ENCODE results near the gene IL6R.
A peak's percentile ranks its signal among the peaks of the same experiment; 100 is the strongest.
"Not testable (repeated sequence)": the region's sequence is repeated elsewhere in the genome, so short reads cannot be mapped to it uniquely, and the experiment has no call there.

IL6R gene

DNA sequence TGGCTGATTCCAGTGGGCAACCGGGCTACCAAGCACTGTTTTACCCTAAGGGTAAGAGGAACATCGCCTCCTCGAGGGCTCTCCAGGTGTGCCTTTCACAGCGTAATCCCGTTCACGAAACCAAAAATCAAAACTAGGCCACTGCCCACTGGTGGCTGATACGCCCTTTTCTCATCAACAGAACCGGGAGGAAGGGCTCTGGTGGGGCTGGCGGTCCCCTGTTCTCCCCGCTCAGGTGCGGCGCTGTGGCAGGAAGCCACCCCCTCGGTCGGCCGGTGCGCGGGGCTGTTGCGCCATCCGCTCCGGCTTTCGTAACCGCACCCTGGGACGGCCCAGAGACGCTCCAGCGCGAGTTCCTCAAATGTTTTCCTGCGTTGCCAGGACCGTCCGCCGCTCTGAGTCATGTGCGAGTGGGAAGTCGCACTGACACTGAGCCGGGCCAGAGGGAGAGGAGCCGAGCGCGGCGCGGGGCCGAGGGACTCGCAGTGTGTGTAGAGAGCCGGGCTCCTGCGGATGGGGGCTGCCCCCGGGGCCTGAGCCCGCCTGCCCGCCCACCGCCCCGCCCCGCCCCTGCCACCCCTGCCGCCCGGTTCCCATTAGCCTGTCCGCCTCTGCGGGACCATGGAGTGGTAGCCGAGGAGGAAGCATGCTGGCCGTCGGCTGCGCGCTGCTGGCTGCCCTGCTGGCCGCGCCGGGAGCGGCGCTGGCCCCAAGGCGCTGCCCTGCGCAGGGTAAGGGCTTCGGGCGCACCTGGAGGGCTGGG, at the start of gene IL6R:
Gene IL6R, plus strand, starts transcription at position 360 of the 763 bp plus-strand sequence. Its CDS starts 287 bp downstream, at position 647.
- DNase-seq (ENCODE audit: low read depth), result peak; percentile 60

DNA sequence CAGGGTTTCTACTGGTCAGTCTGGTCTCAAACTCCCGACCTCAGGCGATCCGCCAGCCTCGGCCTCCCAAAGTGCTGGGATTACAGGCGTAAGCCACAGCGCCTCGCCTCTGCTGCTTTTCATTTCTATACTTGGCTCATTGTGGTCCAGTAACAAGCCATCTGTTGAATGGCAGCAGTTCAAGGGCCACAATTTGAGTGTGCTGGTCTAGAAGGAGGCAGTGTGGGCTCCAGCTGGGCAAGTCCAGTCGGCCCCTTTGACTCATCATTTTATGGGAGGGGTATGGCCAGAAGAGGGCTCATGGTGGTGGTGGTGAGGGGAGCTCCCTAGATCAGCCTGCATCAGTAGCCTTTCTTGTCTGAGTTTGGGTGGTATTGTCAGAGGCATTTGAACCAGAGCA, 46.6 kb upstream of the IL6R start:
- DNase-seq (ENCODE audit: low read depth), result no peak

DNA sequence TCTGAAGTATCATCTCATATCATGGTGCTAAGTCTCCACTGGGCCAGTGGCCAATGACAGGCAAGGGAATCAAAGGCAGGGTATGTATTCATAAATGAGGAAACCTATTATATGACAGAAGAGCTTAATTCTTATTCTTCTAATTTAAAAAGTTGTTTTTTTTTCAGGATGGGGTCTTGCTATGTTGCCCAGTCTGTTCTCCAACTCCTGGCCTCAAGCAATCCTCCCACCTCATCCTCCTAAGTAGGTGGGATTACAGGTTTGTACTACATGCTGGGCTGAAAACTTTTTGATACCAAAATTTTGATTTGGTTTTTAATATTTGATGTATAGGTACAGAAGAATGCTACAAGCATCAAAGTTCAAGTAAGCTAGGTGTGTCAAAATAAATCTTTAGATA, 44.9 kb upstream of the IL6R start:
- no peak for DNase-seq (ENCODE audit: low read depth)

DNA sequence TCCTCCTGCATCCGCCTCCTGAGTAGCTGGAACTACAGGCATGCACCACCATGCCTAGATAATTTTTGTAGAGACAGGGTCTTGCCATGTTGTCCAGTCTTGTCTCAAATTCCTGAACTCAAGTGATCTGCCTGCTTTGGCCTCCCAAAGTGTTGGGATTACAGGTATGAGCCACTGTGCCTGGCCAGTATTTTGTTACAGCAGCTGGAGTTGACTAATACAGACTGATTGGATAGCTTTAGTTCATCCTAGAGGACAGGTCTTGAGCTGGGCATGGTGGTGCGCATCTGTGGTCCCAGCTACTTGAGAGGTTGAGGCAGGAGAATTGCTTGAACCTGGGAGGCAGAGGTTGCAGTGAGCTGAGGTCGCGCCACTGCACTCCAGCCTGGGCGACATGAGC, 44.3 kb upstream of the IL6R start:
- DNase-seq (ENCODE audit: low read depth), result not testable (repeated sequence)

DNA sequence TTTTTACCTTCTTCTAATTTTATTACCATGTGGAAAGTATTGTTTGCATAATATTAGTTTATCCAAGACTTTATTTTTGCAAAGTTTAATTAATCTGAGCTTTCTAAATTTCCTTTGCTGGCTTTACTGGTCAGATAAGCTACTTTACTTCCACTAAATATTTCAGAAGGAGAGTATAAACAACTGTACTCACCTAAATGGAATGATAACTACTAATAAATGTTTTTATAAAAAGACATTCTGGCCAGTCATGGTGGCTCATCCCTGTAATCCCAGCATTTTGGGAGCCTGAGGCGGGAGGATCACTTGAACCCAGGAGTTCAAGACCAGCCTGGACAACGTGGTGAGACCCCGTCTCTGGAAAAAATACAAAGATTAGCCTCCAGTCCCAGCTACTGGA, 43.8 kb upstream of the IL6R start:
- no peak for DNase-seq (ENCODE audit: low read depth)

DNA sequence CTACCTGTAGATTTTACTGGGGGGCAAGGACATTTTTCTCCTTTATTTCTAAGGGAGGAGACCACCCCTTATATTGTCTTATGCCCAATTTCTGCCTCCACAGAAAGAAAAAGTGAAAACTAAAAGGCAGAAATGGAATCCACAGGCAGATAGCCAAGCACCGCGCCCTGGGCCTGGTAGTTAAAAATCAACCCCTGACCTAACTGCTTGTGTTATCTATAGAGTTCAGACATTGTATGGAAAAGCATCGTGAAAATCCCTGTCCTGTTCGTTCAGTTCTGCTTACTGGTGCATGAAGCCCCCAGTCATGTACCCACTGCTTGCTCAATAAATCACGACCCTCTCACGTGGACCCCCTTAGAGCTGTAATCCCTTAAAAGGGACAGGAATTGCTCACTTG, 33.7 kb upstream of the IL6R start:
- DNase-seq (ENCODE audit: low read depth), result no peak

DNA sequence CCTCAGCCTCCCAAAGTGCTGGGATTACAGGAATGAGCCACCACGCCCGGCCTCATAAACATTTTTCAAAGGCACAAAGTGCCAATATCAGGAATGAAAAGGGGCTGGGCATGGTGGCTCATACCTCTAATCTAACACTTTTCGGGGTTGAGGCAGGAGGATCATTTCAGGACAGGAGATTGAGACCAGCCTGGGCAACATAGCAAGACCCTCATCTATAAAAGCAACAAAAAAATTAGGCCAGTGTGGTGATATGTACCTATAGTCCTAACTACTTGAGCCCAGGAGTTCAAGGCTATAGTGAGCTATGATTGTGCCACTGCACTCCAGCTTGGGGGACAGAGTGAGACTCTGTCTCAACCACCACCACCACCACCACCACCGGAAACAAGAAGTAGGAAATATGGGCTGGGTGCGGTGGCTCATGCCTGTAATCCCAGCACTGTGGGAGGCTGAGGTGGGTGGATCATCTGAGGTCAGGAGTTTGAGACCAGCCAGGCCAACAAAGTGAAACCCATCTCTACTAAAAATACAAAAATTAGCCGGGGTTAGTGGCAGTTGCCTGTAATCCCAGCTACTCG, 31.3 kb upstream of the IL6R start:
- DNase-seq (ENCODE audit: low read depth), result not testable (repeated sequence)

DNA sequence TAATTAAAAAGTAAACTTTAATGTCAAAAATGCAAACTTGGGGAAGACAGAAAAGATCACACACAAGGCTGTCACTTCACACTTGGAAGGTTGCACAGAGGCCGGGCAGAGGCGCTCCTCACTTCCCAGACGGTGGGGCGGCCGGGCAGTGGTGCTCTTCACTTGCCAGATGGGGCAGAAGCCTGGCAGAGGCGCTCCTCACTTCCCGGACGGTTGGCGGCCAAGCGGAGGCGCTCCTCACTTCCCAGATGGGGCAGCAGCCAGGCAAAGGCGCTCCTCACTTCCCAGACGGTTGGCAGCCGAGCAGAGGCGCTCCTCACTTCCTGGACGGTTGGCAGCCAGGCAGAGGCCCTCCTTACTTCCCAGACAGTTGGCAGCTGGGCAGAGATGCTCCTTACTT, 25.8 kb upstream of the IL6R start:
- DNase-seq (ENCODE audit: low read depth), result no peak

DNA sequence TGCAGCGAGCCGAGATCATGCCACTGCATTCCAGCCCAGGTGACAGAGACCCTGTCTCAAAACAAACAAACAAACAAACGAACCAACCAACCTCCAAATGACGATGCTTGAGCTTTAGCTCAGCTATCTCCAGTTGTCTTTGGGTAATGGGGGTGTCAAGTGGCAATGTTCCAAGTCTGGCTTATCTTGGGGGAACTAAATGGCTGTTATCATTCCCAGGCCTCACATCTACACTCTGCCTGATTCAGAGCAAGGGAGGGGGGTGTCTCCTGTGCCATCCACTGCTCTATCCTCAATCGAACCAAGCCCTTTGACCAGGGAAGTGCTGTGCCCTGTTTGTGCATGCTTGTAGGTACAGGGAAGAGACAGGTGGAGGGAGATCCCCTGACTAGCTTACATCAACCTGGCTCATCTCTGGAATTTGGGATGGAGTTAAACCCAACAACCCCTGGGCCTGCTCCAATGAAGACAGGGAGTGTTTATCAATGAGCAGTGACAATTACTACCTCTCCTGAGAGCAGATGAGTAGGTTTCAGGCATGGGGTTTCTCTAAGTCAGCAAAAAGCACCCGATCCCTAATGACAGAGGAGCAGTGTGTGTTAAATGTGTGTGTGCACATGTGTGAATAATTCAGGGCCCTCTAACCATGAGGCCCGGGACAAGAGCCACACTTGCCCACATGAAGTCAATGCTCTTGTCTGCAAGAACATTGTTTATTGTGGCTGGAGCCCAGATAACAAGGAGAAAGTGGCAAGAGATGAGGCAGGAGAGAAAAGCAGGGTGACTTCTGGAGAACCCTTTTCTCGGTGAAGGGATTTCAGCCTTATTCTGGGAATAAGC, 20.3 kb upstream of the IL6R start:
- no peak for DNase-seq (ENCODE audit: low read depth)

DNA sequence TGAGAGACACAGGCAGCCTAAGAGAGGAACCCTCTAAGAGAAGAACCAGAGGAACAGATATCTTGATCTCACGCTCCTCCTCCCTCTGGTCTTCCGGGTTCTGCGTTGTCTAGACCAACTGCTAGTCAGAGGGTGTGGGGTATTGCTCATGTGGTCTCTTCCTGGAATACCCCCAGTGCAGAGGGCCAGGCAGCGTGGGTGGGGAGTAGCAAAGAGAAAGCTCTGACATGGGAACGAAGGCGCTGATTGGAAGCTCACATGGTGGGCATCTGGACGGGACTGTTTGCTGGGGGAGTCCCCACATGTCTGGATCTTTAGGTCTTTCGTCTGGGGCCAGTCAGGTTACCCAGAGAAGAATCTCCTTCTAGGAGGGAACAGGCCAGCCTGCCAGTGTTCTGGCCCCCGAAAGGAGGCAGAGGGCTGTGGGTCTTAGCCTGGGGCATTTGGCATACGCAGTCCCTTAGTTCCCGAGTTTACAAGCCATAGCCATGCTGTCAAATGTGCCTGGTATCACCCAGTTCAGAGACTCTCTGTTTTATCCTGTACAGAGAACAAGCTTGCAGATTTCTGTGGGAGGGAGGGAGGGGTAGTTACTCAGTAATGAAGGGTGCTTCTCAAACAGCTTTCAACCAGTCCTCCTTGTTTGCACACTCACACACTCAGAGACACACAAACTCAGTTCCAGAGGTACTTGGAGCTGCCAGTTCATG, 18.3 kb upstream of the IL6R start:
- peak; percentile 68 for DNase-seq (ENCODE audit: low read depth)

DNA sequence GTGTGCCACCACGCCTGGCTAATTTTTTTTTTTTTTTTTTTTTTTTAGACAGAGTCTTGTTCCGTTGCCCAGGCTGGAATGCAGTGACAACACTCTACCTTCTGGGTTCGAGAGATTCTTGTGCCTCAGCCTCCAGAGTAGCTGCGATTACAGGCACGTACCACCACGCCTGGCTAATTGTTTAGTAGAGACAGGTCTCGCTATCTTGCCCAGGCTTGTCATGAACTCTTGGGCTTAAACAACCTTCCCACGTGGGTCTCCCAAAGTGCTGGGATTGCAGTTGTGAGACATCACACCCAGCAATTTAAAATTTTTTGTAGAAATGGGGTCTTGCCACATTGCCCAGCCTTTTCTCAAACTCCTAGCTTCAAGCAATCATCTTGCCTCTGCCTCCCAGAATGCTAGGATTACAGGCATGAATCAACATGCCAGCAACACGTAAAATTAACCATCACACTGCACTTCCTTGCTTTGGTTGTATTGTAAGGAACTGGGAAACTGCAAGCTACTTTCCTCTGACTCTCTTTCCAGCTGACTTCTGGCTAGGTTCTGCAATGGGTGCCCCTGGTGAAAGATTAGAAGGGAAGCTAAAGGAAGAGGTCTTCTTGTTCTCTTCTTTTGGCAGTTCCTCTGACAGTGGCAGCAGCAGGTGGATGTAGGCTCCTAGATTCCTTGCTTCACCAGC, 13.9 kb upstream of the IL6R start:
- DNase-seq (ENCODE audit: low read depth), result no peak

DNA sequence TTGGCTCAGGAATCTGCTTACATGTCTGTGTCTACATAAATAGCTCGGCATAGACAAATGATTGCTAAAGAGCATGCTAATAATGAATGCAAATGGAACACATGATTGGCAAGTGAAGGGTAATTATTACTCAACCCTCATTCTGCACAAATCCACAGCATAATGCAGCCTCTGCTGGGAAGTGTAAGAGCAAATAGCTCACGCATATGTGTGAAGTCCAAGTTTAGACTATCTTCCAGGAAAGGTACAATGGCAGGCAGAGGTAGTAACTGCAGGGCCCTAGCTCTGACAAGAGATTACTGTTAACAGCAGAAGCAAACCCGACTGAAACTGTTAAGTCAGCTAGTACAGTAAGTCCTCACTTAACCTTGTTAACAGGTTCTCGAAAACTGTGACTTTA, 7.0 kb upstream of the IL6R start:
- DNase-seq (ENCODE audit: low read depth), result no peak

DNA sequence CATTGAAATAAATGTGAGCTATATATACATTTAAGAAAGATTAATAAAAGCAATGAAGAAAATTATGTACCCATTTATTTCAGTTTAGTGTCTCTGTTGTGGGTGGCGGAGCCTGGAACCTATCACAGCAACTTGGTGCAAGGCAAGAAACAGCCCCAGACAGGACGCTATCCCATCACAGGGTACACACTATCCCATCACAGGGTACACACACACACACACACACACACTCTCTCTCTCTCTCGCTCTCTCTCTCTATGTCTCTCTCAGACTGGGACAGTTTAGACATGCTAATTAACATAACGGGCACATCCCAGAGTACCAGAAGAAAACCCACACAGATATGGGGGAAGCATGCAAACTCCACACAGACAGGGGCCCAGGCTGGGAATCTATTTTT, 6.5 kb upstream of the IL6R start:
- DNase-seq (ENCODE audit: low read depth), result no peak

DNA sequence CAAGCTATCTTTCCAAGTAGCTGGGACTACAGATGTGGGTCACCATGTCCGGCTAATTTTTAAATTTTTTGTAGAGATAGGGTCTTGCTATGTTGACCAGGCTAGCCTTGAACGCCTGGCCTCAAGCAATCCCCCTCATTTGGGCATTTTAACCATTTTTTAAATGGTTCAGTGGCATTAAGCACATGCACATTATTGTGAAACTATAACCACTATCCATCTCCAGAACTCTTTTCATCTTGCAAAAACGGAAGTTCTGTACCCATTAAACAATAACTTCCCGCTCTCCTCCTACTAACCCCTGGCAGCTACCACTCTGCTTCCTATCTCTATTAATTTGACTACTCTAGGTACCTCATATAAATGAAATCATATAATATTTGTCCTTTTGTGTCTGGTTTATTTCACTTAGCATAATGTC, 4.8 kb upstream of the IL6R start:
- DNase-seq (ENCODE audit: low read depth), result no peak

DNA sequence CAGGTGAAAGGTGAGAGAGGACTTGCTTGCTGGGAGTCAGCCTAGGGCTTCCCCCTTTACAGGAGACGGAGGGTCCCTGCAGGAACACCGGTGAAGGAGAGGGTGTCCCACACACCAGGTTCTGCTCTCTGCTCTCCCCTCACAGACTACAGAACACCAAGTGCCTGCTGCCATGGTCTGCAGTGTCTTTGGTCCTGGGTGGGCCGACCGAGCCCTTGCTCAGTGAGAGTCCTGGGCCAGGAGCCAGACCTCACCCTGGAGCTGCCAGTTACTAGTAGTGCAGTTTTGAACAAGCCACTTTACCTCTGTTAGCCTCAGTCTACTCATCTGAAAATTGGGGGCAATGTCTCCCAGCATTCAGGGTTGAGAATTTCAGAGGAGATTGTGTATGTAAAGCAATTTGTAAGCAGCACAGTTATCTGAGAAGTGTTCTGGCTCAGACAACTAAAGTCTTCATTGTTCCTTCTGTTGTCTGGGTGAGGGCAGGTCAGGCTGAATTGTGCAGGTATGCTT, 2.7 kb upstream of the IL6R start:
- no peak for DNase-seq (ENCODE audit: low read depth)

DNA sequence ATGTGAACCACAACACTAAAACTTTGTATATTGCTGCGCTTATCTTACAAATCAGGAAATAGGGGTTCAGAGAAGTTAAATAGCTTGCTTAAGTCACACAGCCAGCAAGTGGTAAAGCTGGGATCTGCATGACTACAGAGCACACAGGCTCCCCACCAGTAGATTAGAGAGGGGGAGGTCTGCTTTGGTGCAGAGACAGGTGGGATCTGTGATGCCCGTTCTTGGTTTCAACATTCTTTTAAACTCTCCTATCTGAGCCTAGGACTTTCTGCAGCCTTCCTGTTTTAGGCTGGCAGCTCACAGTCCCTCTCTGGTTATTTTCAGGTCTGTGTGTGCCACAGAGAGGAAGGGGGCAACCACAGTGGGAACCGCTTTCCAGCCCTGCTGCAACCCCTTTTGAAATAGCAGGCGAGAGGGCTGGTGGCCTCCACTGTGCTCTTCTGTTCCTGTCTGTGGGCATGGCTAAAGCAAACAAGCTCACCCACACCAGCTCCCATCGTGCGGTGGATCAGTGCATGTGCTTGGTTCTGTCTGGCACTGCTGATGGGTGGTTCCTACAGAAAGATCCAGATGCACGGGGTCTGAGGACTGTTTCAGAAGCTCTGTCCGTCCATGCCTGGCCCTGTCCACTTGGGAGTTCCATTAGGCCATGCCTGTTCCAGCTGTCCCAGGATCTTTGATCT, 1.7 kb upstream of the IL6R start:
- no peak for DNase-seq (ENCODE audit: low read depth)

DNA sequence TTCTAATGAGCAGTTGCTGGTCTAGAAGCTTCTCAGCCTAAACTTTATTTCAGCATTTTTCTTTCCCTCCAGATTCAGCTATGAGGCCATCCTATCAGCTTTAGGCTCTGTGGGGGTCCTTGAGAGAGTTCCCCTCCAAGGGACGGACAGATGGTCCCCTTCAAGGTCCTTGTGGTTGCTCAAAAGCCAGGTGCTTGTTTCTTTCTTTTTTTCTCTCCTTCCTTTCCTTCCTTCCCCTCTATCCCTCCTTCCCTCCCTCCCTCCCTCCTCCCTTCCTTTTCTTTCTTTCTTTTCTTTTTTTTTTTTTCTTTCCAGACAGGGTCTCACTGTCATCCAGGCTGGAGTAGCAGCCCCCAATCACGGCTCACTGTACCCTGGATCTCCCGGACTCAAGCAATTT, 1.2 kb upstream of the IL6R start:
- DNase-seq (ENCODE audit: low read depth), result no peak

DNA sequence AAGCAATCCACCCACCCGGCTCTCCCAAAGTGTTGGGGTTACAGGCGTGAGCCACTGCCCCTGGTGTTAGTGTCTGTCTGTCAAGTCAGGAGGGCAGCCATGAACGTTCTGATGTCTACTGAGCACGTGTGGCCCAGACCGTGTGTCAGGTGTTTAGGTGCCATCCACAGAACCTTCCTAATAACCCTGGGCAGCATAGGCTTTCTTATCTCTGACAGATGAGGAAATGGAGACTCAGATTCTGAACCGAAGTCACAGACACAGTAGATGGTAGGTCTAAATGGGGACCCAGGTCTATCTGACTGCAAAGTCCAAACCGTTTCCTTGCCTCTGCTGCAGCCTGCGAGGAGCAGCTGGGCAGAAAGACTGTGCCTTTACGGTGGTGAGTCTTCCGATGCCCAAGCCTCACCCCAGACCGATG, 622 bp upstream of the IL6R start:
- DNase-seq (ENCODE audit: low read depth), result no peak

DNA sequence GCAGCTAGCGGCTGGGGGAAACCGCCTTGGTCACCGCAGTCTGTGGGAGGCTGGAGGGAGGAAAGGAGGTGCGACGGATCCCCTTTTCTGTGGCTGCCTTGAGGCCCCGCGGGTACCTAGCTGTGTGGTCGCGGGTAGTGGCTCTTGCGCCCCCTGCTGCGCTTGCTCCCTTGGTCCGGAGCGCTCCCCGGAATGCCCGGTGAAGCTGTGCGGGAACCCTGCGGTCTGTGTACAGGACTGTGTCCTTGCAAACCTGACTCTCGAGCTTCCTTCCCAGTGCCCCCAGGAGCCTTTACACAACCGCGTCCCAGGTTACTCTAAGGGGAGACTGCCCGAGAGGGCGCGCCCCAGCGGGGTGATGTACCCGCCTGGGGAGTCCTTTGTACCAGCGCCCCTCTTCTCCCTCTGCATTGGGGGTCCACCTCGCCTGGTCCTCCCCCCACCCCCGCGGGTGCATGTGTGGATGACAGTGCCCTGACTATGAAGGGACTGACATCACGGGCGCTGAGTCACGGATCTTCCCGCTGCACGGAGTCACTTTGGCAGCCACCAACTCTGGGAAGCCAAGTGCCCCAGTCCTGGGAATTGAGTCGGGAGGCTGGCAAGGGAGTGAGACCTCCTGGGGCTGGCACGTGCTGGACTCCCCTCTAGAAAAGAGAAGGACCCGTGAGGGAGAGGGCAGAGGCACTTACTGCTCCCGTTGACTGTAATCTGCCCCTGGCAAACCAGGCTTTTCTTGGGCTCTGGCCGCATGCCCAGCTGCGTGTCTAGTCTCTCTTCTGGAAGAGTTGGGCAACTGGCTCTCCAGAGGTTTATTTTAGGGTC, 816 bp downstream of the IL6R start:
- peak; percentile 61 for DNase-seq (ENCODE audit: low read depth)

DNA sequence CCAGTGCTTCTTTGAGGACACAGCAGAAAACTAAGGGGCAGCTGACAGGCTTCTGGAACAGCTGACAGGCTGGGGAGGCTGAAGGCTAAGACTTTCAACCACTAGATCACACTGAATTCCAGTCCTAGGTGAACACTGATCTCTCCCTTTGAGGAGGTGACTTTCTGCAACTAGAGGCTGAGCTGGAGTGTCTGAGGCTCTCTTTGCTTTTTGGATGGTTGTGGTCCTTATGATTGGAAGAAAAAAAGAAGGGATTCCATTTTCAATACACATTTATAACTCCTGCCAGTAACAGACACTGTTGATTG, 1.4 kb downstream of the IL6R start:
- no peak for DNase-seq (ENCODE audit: low read depth)

DNA sequence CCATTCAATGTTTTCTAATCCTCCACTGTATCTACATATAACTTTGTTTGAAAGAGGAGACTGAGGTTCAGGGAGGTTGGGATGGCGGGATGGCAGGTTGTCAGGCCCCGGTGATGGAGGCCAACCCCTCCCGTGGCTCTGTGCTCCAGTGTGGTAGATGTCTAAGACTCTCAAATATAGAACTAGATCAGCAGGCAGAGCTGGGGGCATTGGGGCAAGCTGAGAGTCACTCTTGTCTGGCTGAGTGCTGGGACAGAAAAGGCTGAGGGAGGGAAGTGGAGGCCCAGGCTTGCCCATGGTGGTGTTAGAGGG, 1.7 kb downstream of the IL6R start:
- DNase-seq (ENCODE audit: low read depth), result no peak

Measured in stimulated activated CD8-positive, alpha-beta memory T cell treated with anti-CD3 and anti-CD28 coated beads, Interleukin-12 subunit alpha, Interleukin-12 subunit beta, amount 100 ng/mL, for 4 hours (primary cell).